Lower leg skin (tissue), 4 donors: ENCODE results near the gene AUH. TPM values are rescaled to one million over a fixed set of nuclear protein-coding genes. Genes with fewer than 3 reads are reported as not detected.
"Not testable (repeated sequence)": the region's sequence is repeated elsewhere in the genome, so short reads cannot be mapped to it uniquely, and the experiment has no call there.

ENCODE experiments used
- DNase-seq, 2 donors: peaks; one replicate each; pipeline ENCODE4 v3.0.0-alpha.2; 2019; ENCODE audit warnings: low spot score in 2 of 2
- H3K4me3 ChIP-seq: fragments of 200-600 bp; sonication (generic); 2 replicates; pipeline ENCODE4 v1.5.1; 2017; ENCODE audit warnings: mild to moderate bottlenecking, low read depth; ENCODE audit not compliant: poor library complexity, severe bottlenecking
- POLR2A ChIP-seq, 2 donors: fragments of 450-650 bp; IDR thresholded peaks; one replicate each; pipeline ENCODE4 v1.6.1; 2016 to 2017; ENCODE audit warnings: antibody characterized with exemption in 2 of 2, mild to moderate bottlenecking in 1 of 2, moderate library complexity in 1 of 2
- WGBS, 2 donors: methylation state at CpG; one replicate each; pipeline ENCODE4 v1.1.5; 2018; 5-methylcytosine and 5-hydroxymethylcytosine counted together
- intact Hi-C: fragments of 100-400 bp; cut with DNase I; formaldehyde crosslinking; loops from one replicate; pipeline ENCODE4 v1.15.0; 2023; ENCODE audit warnings: low total_unique reads
- total RNA-seq, 4 donors: library from RNA; depleted of rRNA; stranded (reverse); fragments of >200 nt; gene quantifications; one replicate each; pipeline ENCODE4 v1.1.0, GENCODE V29; 2016
- TF ChIP-seq, protein P1 (sequence below), 3 donors: fragments of 450-650 bp; IDR thresholded peaks; one replicate each; pipeline ENCODE4 v1.5.1; 2016; ENCODE audit warnings: antibody characterized with exemption in 3 of 3, mild to moderate bottlenecking in 3 of 3, moderate library complexity in 2 of 3

Gene AUH
- total RNA-seq, 4 donors from 2014 or later = 30.7 to 54.4 (median 32.4) TPM

DNA sequence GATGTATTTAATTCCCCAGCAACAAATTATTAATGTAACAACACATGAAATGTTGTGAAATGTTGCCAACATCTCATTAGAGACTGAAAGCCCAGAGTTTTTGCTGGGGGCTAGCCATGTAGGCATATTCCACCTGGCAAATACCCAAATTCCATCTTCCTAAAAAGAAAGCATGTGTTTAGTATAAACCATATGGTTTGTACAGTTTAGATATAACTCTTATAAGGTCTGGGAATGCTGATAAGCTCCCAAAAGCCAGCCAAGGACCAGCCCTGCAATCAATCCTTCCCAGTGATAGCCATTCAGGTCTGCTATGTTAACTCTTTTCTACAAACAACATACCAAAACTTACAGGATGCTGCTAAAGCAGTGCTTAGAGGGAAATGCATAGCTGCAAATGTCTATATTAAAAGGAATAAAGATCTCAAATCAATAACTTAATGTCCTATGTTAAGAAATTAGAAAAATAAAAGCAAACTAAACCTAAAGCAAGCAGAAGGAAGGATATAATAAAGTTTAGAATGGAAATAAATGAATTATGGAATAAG lies 158.9 kb downstream of the AUH start:
- no peak for DNase-seq
- intact Hi-C loops = no loop called here
- H3K4me3 ChIP-seq = no peak overlapping the region
- no peak for TF ChIP-seq POLR2A (IDR thresholded peaks at IDR 0.05)
- TF ChIP-seq, protein P1, sequence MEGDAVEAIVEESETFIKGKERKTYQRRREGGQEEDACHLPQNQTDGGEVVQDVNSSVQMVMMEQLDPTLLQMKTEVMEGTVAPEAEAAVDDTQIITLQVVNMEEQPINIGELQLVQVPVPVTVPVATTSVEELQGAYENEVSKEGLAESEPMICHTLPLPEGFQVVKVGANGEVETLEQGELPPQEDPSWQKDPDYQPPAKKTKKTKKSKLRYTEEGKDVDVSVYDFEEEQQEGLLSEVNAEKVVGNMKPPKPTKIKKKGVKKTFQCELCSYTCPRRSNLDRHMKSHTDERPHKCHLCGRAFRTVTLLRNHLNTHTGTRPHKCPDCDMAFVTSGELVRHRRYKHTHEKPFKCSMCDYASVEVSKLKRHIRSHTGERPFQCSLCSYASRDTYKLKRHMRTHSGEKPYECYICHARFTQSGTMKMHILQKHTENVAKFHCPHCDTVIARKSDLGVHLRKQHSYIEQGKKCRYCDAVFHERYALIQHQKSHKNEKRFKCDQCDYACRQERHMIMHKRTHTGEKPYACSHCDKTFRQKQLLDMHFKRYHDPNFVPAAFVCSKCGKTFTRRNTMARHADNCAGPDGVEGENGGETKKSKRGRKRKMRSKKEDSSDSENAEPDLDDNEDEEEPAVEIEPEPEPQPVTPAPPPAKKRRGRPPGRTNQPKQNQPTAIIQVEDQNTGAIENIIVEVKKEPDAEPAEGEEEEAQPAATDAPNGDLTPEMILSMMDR (IDR thresholded peaks at IDR 0.05) = no peak

DNA sequence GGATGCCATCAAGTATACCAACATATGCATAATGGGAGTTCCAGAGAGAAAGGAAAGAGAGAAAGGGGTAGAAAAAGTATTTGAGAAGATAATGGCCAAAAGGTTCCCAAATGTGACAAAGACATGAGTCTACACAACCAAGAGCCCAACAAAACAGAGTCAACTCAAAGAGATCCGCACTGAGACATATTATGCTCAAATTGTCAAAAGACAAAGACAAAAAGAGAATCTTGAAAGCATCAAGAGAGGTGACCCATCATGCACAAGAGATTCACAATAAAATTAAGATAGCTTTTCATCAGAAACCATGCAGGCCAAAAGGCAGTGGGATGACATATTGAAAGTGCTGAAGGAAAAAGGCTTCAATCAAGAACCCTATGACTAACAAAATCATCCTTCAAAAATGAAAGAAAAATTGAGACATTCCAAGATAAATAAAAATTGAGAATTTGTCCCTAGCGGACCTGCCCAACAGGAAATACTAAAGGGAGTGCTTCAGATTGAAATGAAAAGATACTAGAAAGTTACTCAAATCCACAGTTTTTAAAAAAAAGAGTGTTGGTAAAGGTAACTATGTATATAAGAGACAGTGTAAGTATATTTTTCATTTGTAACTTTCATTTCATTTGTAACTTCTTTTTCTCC lies 160.9 kb downstream of the AUH start:
- DNase-seq = no peak
- H3K4me3 ChIP-seq = no peak overlapping the region
- WGBS, 2 donors = 93 to 96% methylated on average over 2 of the region's 2 CpGs
- TF ChIP-seq, protein P1 (IDR thresholded peaks at IDR 0.05) = no peak
- TF ChIP-seq POLR2A (IDR thresholded peaks at IDR 0.05) = no peak
- intact Hi-C loops = no loop called here

DNA sequence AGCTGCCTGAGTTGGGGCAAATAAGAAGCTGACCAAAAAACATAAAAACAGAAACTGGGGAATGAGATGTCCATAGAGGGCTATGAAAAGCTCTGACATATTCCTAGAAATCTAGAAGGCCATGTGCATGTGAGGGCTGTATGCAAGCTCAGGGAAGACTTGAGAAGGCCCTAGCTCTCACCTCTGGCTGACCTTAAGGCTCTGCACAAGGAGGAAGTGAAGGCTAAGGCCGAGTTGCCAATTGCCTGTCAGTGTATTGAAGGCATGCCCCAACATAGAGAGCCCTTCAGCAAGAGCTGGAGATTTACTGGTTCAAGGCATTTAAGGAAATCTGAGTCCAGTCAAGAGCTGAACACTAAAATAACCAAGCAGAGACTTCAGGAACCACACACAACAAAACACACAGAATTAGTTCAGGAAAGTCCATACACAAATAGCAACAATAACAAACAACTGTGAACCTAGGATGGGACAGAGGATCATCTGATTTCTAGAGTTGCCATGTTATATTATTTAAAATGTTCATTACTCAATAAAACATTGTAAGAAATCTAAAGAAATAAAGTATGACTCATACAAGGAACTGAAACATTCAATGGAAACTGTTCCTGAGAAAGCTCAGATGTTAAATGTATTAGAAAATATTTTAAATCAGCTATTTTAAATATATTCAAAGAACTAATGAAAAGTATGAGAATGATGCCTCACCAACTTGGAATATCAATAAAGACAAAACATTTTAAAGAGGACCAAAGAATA lies 161.8 kb downstream of the AUH start:
- TF ChIP-seq POLR2A (IDR thresholded peaks at IDR 0.05) = no peak
- TF ChIP-seq, protein P1 (IDR thresholded peaks at IDR 0.05) = no peak
- peak in 1 of 2 donors; percentile 84 for DNase-seq
- WGBS, 2 donors = 45 to 72% methylated on average over 1 of the region's 1 CpG
- no peak overlapping the region for H3K4me3 ChIP-seq
- intact Hi-C loops = loop anchor here (10.0 kb wide), 1 partner anchor 225 kb away; the partner anchor contains the start of gene NFIL3

DNA sequence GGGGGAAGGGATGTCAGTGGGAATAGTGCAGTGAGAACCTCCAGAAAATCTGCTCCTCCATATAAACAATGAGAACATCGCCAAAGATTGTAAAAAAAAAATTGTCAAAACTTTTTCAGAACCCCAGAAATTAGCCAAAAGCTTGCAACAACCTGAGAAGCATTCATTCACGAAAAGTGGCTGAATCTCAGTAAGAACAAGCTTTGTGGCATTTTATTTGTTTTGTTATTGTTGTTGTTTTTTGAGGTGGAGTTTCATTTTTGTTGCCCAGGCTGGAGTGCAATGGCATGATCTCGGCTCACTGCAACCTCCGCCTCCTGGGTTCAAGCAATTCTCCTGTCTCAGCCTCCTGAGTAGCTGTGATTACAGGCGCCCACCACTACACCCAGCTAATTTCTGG lies 162.8 kb downstream of the AUH start:
- intact Hi-C loops = loop anchor here (10.0 kb wide), 1 partner anchor 226 kb away; the partner anchor contains the start of gene NFIL3
- 96 to 97% methylated on average over 5 of the region's 5 CpGs for WGBS, 2 donors
- DNase-seq = peak in 1 of 2 donors; percentile 20
- H3K4me3 ChIP-seq = not testable (repeated sequence)

DNA sequence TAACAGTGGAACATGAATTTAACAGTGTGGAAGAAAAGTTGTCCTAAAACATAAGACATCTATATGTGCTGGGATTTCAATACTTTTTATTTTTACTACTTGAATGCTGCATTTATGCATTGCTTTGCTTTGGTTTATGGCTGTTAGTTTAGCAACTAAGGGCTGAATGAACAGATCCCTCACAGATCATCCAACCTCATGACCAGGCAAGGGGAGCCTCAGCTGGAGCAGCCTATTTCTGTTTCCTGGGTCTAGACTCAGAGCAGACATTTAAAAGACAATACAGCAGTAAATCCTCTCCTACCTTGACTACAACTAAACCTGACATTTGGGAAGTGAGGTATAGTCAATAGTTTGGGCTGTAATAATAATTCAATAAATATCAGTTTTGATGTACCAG lies 163.3 kb downstream of the AUH start:
- no peak overlapping the region for H3K4me3 ChIP-seq
- intact Hi-C loops = loop anchor here (10.0 kb wide), 1 partner anchor 226 kb away; the partner anchor contains the start of gene NFIL3
- no peak for TF ChIP-seq POLR2A (IDR thresholded peaks at IDR 0.05)
- TF ChIP-seq, protein P1 (IDR thresholded peaks at IDR 0.05) = no peak
- DNase-seq = peak in 1 of 2 donors; percentile 42
